Right lobe of liver (tissue), 4 donors: Measurements from ENCODE around the gene PANK2.

Experiments used
- POLR2A ChIP-seq: fragments of 450-650 bp; IDR thresholded peaks from one replicate; pipeline ENCODE4 v1.6.1; 2017; ENCODE audit warnings: antibody characterized with exemption, mild to moderate bottlenecking
- TF ChIP-seq, protein P1 (sequence below), 4 donors: fragments of 200-600 bp in 3 of 4; fragments of 450-650 bp in 1 of 4; IDR thresholded peaks; one replicate each; pipeline versions ENCODE4 v1.5.1 to v1.8.0; 2016 to 2022; ENCODE audit warnings: antibody characterized with exemption in 4 of 4, mild to moderate bottlenecking in 2 of 4
- donor health status: DM: no; HTN: no; CAD: no.
- donor health status: DM: no; HTN: no; CAD: no.
- donor health status: DM: no; HTN: yes; CAD: no.

DNA sequence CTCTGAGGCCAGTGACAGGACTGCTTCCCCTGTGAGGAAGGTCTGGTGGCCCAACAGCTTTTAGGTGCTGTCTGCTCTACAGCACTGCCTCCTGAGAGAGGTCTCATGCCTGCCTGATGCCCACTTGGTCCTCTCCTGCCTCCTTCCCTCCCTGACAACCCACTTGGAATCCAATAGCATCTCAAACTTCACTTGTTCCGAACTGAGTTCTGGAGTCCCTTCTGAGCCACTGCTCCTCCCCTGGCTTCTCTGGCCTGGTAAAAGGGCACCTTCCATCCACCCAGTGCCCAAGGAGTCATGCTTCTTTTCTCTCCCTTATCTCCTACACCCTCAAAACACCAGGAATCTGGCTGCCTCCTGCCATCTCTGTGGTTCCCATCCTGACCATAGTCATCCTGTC, 40.6 kb upstream of the PANK2 start:
- TF ChIP-seq POLR2A, result no peak
- TF ChIP-seq, protein P1, sequence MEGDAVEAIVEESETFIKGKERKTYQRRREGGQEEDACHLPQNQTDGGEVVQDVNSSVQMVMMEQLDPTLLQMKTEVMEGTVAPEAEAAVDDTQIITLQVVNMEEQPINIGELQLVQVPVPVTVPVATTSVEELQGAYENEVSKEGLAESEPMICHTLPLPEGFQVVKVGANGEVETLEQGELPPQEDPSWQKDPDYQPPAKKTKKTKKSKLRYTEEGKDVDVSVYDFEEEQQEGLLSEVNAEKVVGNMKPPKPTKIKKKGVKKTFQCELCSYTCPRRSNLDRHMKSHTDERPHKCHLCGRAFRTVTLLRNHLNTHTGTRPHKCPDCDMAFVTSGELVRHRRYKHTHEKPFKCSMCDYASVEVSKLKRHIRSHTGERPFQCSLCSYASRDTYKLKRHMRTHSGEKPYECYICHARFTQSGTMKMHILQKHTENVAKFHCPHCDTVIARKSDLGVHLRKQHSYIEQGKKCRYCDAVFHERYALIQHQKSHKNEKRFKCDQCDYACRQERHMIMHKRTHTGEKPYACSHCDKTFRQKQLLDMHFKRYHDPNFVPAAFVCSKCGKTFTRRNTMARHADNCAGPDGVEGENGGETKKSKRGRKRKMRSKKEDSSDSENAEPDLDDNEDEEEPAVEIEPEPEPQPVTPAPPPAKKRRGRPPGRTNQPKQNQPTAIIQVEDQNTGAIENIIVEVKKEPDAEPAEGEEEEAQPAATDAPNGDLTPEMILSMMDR (IDR thresholded peaks at IDR 0.05), result no peak
